SK-N-SH (cell line): ENCODE results near the gene SPAG9. TPM values are rescaled to one million over a fixed set of nuclear protein-coding genes. Genes with fewer than 3 reads are reported as not detected.

Experiments
- CTCF ChIA-PET: fragments of 300-600, 350-600 bp; formaldehyde crosslinking; extraction: SDS; loops from one replicate; lab custom pipeline; 2021; lab: Yijun Ruan, JAX
- POLR2A ChIA-PET: fragments of 350-600 bp; sonication (Branson Sonifier 250); formaldehyde crosslinking; extraction: SDS; loops from one replicate; lab custom pipeline; 2020; ENCODE audit warnings: antibody characterized with exemption, inconsistent platforms; lab: Yijun Ruan, JAX
- DNase-seq: peaks from one replicate; pipeline ENCODE4 v3.0.0; 2012
- H2AFZ ChIP-seq: fragments of 200-600 bp; sonication (generic); 2 replicates; pipeline ENCODE4 v1.8.1; 2016; ENCODE audit warnings: antibody characterized with exemption, mild to moderate bottlenecking, low read depth
- H3F3A ChIP-seq: fragments of 200-600 bp; sonication (generic); replicated peaks from 2 replicates; pipeline ENCODE3; 2016; ENCODE audit warnings: antibody characterized with exemption, mild to moderate bottlenecking; ENCODE audit not compliant: insufficient read depth
- H3K27ac ChIP-seq, 2 experiments: fragments of 200-500 bp in 1 of 2; fragments of 200-600 bp in 1 of 2; sonication (Bioruptor generic) in 1 of 2; sonication (generic), shearing (Covaris generic) in 1 of 2; 2 replicates each; pipeline versions ENCODE4 v1.5.1 to v1.6.1; 2014 to 2016; ENCODE audit warnings: low read depth in 2 of 2, inconsistent platforms in 1 of 2, low read length in 1 of 2, mild to moderate bottlenecking in 1 of 2, mixed read lengths in 1 of 2
- H3K27me3 ChIP-seq: fragments of 200-600 bp; sonication (generic), shearing (Covaris generic); 2 replicates; pipeline ENCODE4 v1.6.1; 2016; ENCODE audit warnings: mixed run types; ENCODE audit not compliant: insufficient read depth
- H3K36me3 ChIP-seq, 2 experiments: fragments of 200-500 bp in 1 of 2; fragments of 200-600 bp in 1 of 2; sonication (Bioruptor generic) in 1 of 2; sonication (generic) in 1 of 2; replicated peaks in 1 of 2; 2 replicates each; pipeline versions ENCODE3 to v1.5.1; 2014 to 2016; ENCODE audit warnings: low read length in 1 of 2, mild to moderate bottlenecking in 1 of 2; ENCODE audit not compliant: insufficient read depth in 2 of 2, control insufficient read depth in 1 of 2
- H3K4me1 ChIP-seq, 2 experiments: fragments of 200-500 bp in 1 of 2; fragments of 200-600 bp in 1 of 2; sonication (Bioruptor generic) in 1 of 2; sonication (generic), shearing (Covaris generic) in 1 of 2; 2 replicates each; pipeline versions ENCODE4 v1.5.1 to v1.6.1; 2014 to 2016; ENCODE audit warnings: low read depth in 1 of 2, low read length in 1 of 2, mixed run types in 1 of 2; ENCODE audit not compliant: insufficient read depth in 2 of 2, control insufficient read depth in 1 of 2
- H3K4me2 ChIP-seq: fragments of 200-600 bp; sonication (generic), shearing (Covaris generic); 2 replicates; pipeline ENCODE4 v1.6.1; 2017; ENCODE audit warnings: mixed run types
- H3K4me3 ChIP-seq, 2 experiments: fragments of 200-500 bp in 1 of 2; fragments of 200-600 bp in 1 of 2; sonication (Bioruptor generic) in 1 of 2; sonication (generic), shearing (Covaris generic) in 1 of 2; 2 replicates each; pipeline versions ENCODE4 v1.5.1 to v1.8.1; 2014 to 2016; ENCODE audit warnings: low read depth in 2 of 2, inconsistent platforms in 1 of 2, low read length in 1 of 2, mild to moderate bottlenecking in 1 of 2, mixed read lengths in 1 of 2, moderate library complexity in 1 of 2
- H3K79me2 ChIP-seq: fragments of 200-600 bp; sonication (generic); 2 replicates; pipeline ENCODE4 v1.8.1; 2017; ENCODE audit warnings: mild to moderate bottlenecking; ENCODE audit not compliant: insufficient read depth
- H3K9ac ChIP-seq: fragments of 200-600 bp; sonication (generic); 2 replicates; pipeline ENCODE4 v1.6.1; 2017; ENCODE audit warnings: mixed run types
- H3K9me2 ChIP-seq: fragments of 200-600 bp; sonication (generic); 2 replicates; pipeline ENCODE4 v1.6.1; 2017; ENCODE audit warnings: mixed run types
- H3K9me3 ChIP-seq: fragments of 200-600 bp; sonication (generic); 2 replicates; pipeline ENCODE4 v1.6.1; 2017; ENCODE audit warnings: mixed run types, mild to moderate bottlenecking, moderate library complexity
- H4K20me1 ChIP-seq: fragments of 200-600 bp; sonication (generic); 2 replicates; pipeline ENCODE4 v1.6.1; 2017; ENCODE audit warnings: mild to moderate bottlenecking, mixed run types; ENCODE audit not compliant: insufficient read depth
- FOSL2 ChIP-seq: IDR thresholded peaks from 2 replicates; pipeline ENCODE4 v1.4.0; 2012; ENCODE audit warnings: low read depth, mild to moderate bottlenecking, moderate library complexity, borderline replicate concordance
- GABPA ChIP-seq: IDR thresholded peaks from 2 replicates; pipeline ENCODE4 v1.4.0; 2012; ENCODE audit warnings: low read depth, mild to moderate bottlenecking
- MEF2A ChIP-seq: IDR thresholded peaks from 2 replicates; pipeline ENCODE4 v1.4.0; 2012; ENCODE audit warnings: low read depth, borderline replicate concordance
- MXI1 ChIP-seq: IDR thresholded peaks from 2 replicates; pipeline ENCODE4 v1.6.1; 2012; ENCODE audit warnings: mild to moderate bottlenecking, low read depth, low read length, improper control_type of control experiment
- NFIC ChIP-seq: IDR thresholded peaks from 2 replicates; pipeline ENCODE4 v1.4.0; 2012; ENCODE audit warnings: borderline replicate concordance
- RAD21 ChIP-seq: IDR thresholded peaks from 2 replicates; pipeline ENCODE4 v1.6.1; 2012; ENCODE audit warnings: mild to moderate bottlenecking, low read length
- RCOR1 ChIP-seq: fragments of 150-350 bp; IDR thresholded peaks from 2 replicates; pipeline ENCODE4 v1.6.1; 2017; ENCODE audit warnings: antibody characterized with exemption, low read length
- REST ChIP-seq: IDR thresholded peaks from 2 replicates; pipeline ENCODE4 v1.6.1; 2012; ENCODE audit warnings: mild to moderate bottlenecking, low read depth, low read length, moderate library complexity
- RFX5 ChIP-seq: IDR thresholded peaks from 2 replicates; pipeline ENCODE4 v1.6.1; 2012; ENCODE audit warnings: mild to moderate bottlenecking, improper control_type of control experiment, low read length
- RXRA ChIP-seq: IDR thresholded peaks from 2 replicates; pipeline ENCODE4 v1.4.0; 2012; ENCODE audit warnings: low read depth, mild to moderate bottlenecking, borderline replicate concordance
- SIN3A ChIP-seq: IDR thresholded peaks from 2 replicates; pipeline ENCODE4 v1.6.1; 2012; ENCODE audit warnings: low read depth, mild to moderate bottlenecking, low read length, moderate library complexity, borderline replicate concordance
- USF2 ChIP-seq: fragments of 150-350 bp; IDR thresholded peaks from 2 replicates; pipeline ENCODE4 v1.6.1; 2017; ENCODE audit warnings: antibody characterized with exemption, low read length, low read depth, borderline replicate concordance
- ZBTB33 ChIP-seq: IDR thresholded peaks from 2 replicates; pipeline ENCODE4 v1.4.0; 2012; ENCODE audit warnings: low read depth, borderline replicate concordance
- WGBS: methylation state at CpG from one replicate; pipeline ENCODE4 v1.1.6; 2017; ENCODE audit warnings: low lambda C conversion rate; 5-methylcytosine and 5-hydroxymethylcytosine counted together
- polyA plus RNA-seq, 3 experiments: library from polyadenylated mRNA; depleted of rRNA; stranded (reverse); fragments of >200 nt; gene quantifications; 2 replicates each; pipeline ENCODE4 v1.2.3, GENCODE V29; 2012

SPAG9 gene
- polyA plus RNA-seq, 1 of the 3 experiments (the other 2 are of a cell fraction), result 32.1 TPM

GRCh38 chr17:51013322-51013721 lies 107.3 kb downstream of the SPAG9 start:
- no peak overlapping the region for H3K9ac ChIP-seq
- H3K27me3 ChIP-seq, result no peaks in the 10 kb centered on the region
- no peak overlapping the region for H3K4me2 ChIP-seq
- no peaks in the 10 kb centered on the region for H4K20me1 ChIP-seq
- ChIA-PET CTCF (interaction anchor here (1.0 to 3.3 kb wide), 6 partner anchors 9 to 57 kb away, joined by 3 to 25 read pairs (median 8); no protein-coding TSS in a partner anchor), POLR2A (interaction anchor here (0.6 kb wide), 1 partner anchor 233 kb away, joined by 3 read pairs; no protein-coding TSS in a partner anchor)
- peaks cover 46 to 58% of the 10 kb centered on the region in 2 experiments for H3K36me3 ChIP-seq
- no peak overlapping the region for H2AFZ ChIP-seq
- no peak overlapping the region for H3K27ac ChIP-seq
- H3K9me2 ChIP-seq, result no peaks in the 10 kb centered on the region
- peaks cover 7 to 16% of the 10 kb centered on the region in 2 experiments; a peak in 3 of 4 replicates for H3K4me1 ChIP-seq
- WGBS, result 95% methylated on average over 2 of the region's 2 CpGs
- DNase-seq, result no peak
- peaks cover 20% of the 10 kb centered on the region for H3K79me2 ChIP-seq
- H3K9me3 ChIP-seq, result no peaks in the 10 kb centered on the region
- TF ChIP-seq ZBTB33, result no peak
- no peak for TF ChIP-seq GABPA
- H3K4me3 ChIP-seq, result no peak overlapping the region
- peaks cover 26% of the 10 kb centered on the region for H3F3A ChIP-seq

GRCh38 chr17:51012538-51012937 lies 108.1 kb downstream of the SPAG9 start:
- no peak overlapping the region for H3K9ac ChIP-seq
- H4K20me1 ChIP-seq, result no peaks in the 10 kb centered on the region
- H3K79me2 ChIP-seq, result peaks cover 17% of the 10 kb centered on the region
- no peak overlapping the region for H3K4me2 ChIP-seq
- no peak for DNase-seq
- H3K9me3 ChIP-seq, result no peaks in the 10 kb centered on the region
- peaks cover 24% of the 10 kb centered on the region for H3F3A ChIP-seq
- H3K27ac ChIP-seq, result no peak overlapping the region
- H3K9me2 ChIP-seq, result no peaks in the 10 kb centered on the region
- H3K36me3 ChIP-seq, result peaks cover 49 to 58% of the 10 kb centered on the region in 2 experiments
- H3K4me1 ChIP-seq, result peaks cover 7 to 16% of the 10 kb centered on the region in 2 experiments; a peak in 3 of 4 replicates
- CTCF ChIA-PET, result interaction anchor here (1.0 to 3.3 kb wide), 4 partner anchors 8 to 56 kb away, joined by 3 to 25 read pairs (median 16); no protein-coding TSS in a partner anchor
- WGBS, result 94% methylated on average over 4 of the region's 4 CpGs
- POLR2A ChIA-PET, result interaction anchor here (0.6 kb wide), 1 partner anchor 234 kb away, joined by 3 read pairs; no protein-coding TSS in a partner anchor
- H2AFZ ChIP-seq, result no peak overlapping the region
- no peaks in the 10 kb centered on the region for H3K27me3 ChIP-seq
- TF ChIP-seq RFX5, result no peak
- TF ChIP-seq REST, result no peak
- no peak for TF ChIP-seq USF2
- no peak for TF ChIP-seq MXI1
- TF ChIP-seq SIN3A, result no peak
- no peak for TF ChIP-seq NFIC
- TF ChIP-seq RCOR1, result no peak
- no peak for TF ChIP-seq RAD21
- no peak for TF ChIP-seq FOSL2
- no peak for TF ChIP-seq ZBTB33
- no peak for TF ChIP-seq MEF2A
- no peak for TF ChIP-seq RXRA
- H3K4me3 ChIP-seq, result no peak overlapping the region
